Lower leg skin (tissue), 3 donors: ENCODE data around the gene DNAI2.

Source experiments
- POLR2A ChIP-seq, 2 donors: fragments of 450-650 bp; IDR thresholded peaks; one replicate each; pipeline ENCODE4 v1.6.1; 2016 to 2017; ENCODE audit warnings: antibody characterized with exemption in 2 of 2, mild to moderate bottlenecking in 1 of 2, moderate library complexity in 1 of 2
- TF ChIP-seq, protein P1 (sequence below), 3 donors: fragments of 450-650 bp; IDR thresholded peaks; one replicate each; pipeline ENCODE4 v1.5.1; 2016; ENCODE audit warnings: antibody characterized with exemption in 3 of 3, mild to moderate bottlenecking in 3 of 3, moderate library complexity in 2 of 3

DNA sequence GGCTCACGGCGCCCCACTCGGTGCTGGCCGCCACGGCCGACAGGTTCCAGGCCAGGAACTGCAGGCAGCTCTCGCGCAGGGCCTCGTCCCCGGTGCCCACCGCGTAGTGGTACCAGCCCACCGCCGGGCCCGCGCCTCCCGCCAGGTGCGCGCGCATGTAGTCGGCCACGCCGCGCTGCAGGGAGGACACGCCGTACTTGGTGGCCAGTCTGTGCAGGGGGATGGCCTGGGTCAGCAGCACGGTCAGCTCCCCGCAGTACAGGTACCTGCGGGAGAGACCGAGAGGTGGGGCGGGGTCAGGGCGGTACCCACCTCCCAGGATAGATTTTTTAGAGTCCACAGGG, 83.4 kb downstream of the DNAI2 start:
- TF ChIP-seq, protein P1, sequence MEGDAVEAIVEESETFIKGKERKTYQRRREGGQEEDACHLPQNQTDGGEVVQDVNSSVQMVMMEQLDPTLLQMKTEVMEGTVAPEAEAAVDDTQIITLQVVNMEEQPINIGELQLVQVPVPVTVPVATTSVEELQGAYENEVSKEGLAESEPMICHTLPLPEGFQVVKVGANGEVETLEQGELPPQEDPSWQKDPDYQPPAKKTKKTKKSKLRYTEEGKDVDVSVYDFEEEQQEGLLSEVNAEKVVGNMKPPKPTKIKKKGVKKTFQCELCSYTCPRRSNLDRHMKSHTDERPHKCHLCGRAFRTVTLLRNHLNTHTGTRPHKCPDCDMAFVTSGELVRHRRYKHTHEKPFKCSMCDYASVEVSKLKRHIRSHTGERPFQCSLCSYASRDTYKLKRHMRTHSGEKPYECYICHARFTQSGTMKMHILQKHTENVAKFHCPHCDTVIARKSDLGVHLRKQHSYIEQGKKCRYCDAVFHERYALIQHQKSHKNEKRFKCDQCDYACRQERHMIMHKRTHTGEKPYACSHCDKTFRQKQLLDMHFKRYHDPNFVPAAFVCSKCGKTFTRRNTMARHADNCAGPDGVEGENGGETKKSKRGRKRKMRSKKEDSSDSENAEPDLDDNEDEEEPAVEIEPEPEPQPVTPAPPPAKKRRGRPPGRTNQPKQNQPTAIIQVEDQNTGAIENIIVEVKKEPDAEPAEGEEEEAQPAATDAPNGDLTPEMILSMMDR (IDR thresholded peaks at IDR 0.05) = no peak
- TF ChIP-seq POLR2A (IDR thresholded peaks at IDR 0.05) = no peak
